Right renal cortex interstitium (tissue), 3 donors: ENCODE data around the gene WDR59. TPM values are rescaled to one million over a fixed set of nuclear protein-coding genes. Genes with fewer than 3 reads are reported as not detected.
"Not testable (repeated sequence)": the region's sequence is repeated elsewhere in the genome, so short reads cannot be mapped to it uniquely, and the experiment has no call there.

Source experiments
- DNase-seq, 3 donors: peaks; one replicate each; pipeline ENCODE4 v3.0.0-alpha.2; 2013; ENCODE audit warnings: low read depth in 3 of 3, low spot score in 2 of 3
- polyA plus RNA-seq, 3 donors: library from polyadenylated mRNA; unstranded; fragments of 120-200 nt; gene quantifications; one replicate each; pipeline ENCODE4 v1.2.1, GENCODE V29; 2013; ENCODE audit not compliant: insufficient read length in 3 of 3

WDR59 gene, protein sequence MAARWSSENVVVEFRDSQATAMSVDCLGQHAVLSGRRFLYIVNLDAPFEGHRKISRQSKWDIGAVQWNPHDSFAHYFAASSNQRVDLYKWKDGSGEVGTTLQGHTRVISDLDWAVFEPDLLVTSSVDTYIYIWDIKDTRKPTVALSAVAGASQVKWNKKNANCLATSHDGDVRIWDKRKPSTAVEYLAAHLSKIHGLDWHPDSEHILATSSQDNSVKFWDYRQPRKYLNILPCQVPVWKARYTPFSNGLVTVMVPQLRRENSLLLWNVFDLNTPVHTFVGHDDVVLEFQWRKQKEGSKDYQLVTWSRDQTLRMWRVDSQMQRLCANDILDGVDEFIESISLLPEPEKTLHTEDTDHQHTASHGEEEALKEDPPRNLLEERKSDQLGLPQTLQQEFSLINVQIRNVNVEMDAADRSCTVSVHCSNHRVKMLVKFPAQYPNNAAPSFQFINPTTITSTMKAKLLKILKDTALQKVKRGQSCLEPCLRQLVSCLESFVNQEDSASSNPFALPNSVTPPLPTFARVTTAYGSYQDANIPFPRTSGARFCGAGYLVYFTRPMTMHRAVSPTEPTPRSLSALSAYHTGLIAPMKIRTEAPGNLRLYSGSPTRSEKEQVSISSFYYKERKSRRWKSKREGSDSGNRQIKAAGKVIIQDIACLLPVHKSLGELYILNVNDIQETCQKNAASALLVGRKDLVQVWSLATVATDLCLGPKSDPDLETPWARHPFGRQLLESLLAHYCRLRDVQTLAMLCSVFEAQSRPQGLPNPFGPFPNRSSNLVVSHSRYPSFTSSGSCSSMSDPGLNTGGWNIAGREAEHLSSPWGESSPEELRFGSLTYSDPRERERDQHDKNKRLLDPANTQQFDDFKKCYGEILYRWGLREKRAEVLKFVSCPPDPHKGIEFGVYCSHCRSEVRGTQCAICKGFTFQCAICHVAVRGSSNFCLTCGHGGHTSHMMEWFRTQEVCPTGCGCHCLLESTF
- polyA plus RNA-seq, result 10 to 100 TPM; 79.0 to 82.1 (median 79.1) TPM

GRCh38 chr16:74984529-74985296 is at the start of gene WDR59:
Gene WDR59, minus strand, starts transcription at chr16:74985123. Its CDS starts 106 bp downstream, at chr16:74985017.
- DNase-seq, result peak; percentile 95 to 100 (median 99)

DNA sequence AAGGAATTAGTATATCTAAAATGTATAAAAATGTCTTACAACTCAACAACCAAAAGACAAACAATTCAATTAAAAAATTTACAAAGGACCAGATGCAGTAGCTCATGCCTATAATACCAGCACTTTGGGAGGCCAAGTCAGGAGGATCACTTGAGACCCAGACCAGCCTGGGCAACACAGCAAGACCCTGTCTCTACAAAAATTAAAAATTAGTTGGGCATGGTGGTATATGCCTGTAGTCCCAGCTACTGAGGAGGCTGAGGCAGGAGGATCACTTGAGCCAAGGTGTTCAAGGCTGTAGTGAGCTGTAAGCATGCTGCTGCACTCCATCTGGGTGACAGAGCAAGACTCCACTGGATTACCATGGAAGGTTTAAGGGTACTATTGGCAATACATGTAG is 47.7 kb upstream of the WDR59 start:
- no peak for DNase-seq

DNA sequence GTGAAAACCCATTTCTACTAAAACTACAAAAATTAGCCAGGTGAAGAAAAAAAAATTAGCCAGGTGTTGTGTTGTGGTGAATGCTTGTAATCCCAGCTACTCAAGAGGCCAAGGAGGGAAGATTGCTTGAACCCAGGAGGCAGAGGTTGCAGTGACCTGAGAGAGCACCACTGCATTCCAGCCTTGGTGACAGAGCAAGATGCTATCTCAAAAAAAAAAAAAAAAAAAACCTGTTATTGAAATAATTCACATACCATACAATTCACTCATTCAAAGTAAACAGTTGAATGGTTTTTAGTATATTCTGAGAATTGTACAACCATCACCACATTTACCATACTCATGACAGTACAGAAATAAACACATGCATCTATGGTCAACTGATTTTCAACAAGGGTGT is 44.9 kb upstream of the WDR59 start:
- no peak for DNase-seq

GRCh38 chr16:75028544-75029135 is 43.7 kb upstream of the WDR59 start:
- no peak for DNase-seq

GRCh38 chr16:75027520-75028300 is 42.8 kb upstream of the WDR59 start:
- no peak for DNase-seq

DNA sequence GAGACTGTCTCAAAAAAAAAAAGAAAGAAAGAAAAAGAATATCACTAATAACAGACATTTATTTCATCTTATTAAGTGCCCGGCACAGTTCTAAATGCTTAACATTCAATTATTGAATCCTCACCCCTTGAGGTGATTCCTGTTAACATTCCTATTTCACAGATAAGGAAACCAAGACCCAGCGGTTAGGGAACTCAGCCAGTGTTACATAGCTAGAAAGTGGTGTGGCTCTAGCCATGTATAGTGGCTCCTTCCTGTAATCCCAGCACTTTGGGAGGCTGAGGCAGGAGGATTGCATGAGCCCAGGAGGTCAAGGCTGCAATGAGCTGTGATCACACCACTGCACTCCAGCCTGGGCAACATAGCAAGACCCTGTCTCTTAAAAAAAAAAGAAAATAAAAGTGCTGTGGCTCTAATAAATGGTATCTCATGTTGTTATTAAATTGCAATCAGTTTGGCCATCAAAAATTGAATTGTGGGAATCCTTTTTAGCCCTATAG is 42.0 kb upstream of the WDR59 start:
- DNase-seq, result no peak

DNA sequence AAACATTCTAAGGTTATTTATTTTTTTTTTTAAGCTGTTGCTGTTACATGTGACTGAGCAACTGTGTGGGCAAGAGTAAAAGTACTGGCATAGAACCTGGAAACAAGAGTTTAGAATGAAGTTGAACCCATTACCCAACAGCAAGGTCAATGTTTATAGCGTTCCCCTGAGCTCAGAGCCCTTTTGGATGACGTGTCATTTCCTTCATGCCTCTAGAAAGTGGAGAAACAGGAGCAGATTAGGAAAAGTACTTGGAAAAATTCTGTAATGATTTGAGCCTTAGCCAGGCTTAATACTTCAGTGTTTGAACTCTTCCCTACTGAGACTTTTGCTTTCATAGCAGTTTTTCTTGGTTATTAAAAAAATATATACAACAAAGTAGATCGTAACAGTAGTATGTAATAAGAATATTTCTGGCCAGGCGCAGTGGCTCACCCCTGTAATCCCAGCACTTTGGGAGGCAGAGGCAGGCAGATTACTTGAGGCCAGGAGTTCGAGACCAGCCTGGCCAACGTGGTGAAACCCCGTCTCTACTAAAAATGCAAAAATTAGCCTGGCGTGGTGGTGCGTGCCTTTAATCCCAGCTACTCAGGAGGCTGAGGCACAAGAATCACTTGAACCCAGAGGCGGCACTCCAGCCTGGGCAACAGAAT is 41.4 kb upstream of the WDR59 start:
- DNase-seq, result not testable (repeated sequence)

DNA sequence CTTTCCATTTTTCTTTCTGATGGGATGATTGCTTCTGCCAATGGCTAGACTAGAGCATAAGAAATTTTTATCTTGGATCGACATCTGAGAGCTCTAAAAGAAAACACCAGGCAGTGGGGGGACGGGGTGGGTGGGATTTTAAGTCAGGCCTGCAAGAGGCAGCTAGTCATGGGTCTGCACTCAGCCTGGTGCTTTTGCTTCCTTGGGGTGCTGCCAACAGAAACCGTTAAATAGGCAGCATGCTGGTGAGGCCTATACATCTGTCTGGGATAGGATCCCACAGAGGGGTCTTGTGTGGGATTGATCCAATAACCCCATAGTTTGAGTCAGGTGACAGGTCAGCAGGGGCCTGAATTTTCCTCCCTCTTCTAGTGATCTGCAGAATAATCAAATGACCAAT is 40.8 kb upstream of the WDR59 start:
- no peak for DNase-seq

DNA sequence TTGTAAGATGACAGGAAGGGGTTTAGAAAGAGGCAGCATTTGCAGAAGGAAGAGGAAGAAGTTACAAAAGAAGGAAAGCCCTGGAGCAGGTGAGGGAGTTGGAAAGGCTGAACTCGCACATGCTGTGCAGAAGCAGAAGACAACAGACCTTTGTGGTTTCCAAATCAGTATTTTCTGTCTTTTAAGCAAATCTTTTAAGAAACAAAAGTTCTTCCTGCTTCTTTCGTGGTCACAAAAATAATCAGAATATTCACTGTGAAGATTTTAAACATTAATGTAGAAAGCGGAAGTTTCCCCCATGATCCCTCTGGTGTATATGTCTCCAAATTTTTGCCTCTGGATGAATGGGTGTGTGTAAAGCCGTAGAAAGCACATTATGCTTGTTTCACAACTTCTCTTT is 39.7 kb upstream of the WDR59 start:
- DNase-seq, result no peak

DNA sequence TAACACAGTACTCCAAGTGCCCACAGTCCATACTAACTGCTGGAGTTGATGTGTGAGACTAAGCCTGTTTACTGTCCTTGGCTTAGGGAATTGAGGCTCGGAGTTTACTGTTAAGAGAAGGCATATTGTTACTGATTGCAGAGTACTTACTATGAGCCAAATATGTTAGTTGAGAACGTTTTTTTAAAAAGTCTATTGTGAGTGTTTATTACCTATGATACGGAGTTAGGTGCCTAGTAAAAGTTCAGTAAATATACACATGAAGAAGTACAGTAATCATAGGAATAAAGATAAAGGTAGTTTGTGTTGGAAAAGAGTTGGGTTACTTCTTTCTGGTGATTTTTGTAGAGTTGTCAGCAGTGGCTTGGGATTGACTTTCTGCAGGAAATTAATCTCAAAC is 39.3 kb upstream of the WDR59 start:
- no peak for DNase-seq

- no peak for DNase-seq
Measured at GRCh38 chr16:75023009-75023408, 38.1 kb upstream of the WDR59 start.

DNA sequence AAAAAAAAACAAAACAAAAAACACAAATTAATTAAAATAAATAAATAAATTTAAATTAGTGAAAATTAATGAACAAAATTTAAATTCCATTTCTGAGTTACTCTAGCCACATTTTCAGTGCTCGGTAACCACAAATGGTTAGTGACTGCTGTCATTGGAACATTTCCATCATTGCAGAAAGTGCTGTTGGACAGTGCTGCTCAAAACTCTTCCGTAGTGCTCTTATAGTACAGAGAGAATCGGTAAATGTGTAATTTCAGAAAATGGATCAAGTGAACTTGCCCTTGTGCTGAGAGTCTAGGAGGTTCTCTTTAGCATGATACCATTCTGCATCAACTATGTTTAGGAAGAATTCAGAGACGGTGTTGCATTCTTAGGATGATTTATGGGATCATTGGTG is 37.6 kb upstream of the WDR59 start:
- DNase-seq, result no peak

- no peak for DNase-seq
Measured at GRCh38 chr16:75021410-75021809, 36.5 kb upstream of the WDR59 start.

DNA sequence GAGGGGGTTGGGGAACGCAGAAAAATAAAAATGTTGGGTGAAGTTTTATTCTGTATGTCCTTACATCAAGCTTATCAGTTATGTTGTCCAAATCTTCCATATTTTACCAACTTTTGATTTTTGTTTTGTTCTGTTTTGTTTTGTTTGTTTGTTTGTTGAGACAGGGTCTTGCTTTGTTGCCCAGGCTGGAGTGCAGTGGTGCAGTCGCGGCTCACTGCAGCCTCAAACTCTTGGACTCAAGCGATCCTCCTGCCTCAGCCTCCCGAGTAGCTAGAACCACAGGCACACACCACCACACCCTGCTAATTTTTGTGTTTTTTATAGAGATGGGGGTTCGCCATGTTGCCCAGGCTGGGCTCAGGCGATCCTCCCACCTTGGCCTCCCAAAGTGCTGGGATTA is 34.7 kb upstream of the WDR59 start:
- DNase-seq, result no peak

DNA sequence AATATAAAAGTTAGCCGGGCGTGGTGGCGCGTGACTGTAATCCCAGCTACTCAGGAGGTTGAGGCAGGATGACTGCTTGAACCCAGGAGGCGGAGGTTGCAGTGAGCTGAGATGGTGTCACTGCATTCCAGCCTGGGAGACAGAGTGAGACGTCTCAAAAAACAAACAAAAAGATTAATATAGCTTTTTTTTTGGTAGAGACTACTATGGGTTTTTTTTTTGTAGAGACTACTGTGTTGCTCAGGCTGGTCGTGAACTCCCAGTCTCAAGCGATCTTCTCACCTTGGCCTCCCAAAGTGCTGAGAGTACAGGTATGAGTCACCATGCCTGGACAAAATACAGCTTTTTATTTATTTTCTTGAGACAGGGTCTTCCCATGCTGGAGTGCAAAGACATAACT is 34.1 kb upstream of the WDR59 start:
- DNase-seq, result no peak

- no peak for DNase-seq
Measured at GRCh38 chr16:75017670-75018525, 33.0 kb upstream of the WDR59 start.

GRCh38 chr16:75016451-75017081 is 31.6 kb upstream of the WDR59 start:
- DNase-seq, result not testable (repeated sequence)
